Vagina (tissue), 2 donors: Measurements from ENCODE around the gene USP46.

Source experiments
- CTCF ChIP-seq, 3 experiments: fragments of 450-650 bp in 2 of 3; fragments of 200-600 bp in 1 of 3; sonication (generic) in 1 of 3; IDR thresholded peaks; one replicate each; pipeline ENCODE4 v1.5.1; 2017 to 2019; ENCODE audit warnings: antibody characterized with exemption in 3 of 3, mild to moderate bottlenecking in 2 of 3, moderate library complexity in 2 of 3
- POLR2A ChIP-seq, 2 donors: fragments of 450-650 bp; IDR thresholded peaks; one replicate each; pipeline ENCODE4 v1.6.1; 2017; ENCODE audit warnings: antibody characterized with exemption in 2 of 2, mild to moderate bottlenecking in 2 of 2, moderate library complexity in 2 of 2

DNA sequence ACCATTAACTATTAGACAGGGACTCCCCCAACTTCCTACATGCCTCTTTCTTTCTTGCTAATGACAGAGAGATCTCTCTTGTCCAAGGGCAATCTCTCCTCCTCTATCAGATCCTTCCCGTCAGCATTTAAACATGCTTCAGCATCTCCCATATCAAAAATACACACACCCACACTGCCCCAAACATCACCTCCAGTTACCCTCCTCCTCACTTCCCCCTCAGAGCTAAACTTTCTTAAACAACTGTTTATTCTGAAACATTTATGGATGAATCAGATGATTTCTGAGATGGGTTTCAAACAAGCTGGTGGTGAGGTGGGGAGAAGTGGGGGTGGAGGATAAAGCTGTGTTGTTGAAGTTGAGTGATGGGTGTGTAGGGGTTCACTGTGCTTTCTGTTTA lies 23.5 kb downstream of the USP46 start:
- TF ChIP-seq CTCF (IDR thresholded peaks at IDR 0.05) = no peak
- TF ChIP-seq POLR2A (IDR thresholded peaks at IDR 0.05) = no peak
